CD4-positive, alpha-beta T cell treated with Interleukin-21 for 1 hour (primary cell): ENCODE data around the gene AHRR.
"Not testable (repeated sequence)": the region's sequence is repeated elsewhere in the genome, so short reads cannot be mapped to it uniquely, and the experiment has no call there.

Experiments
- DNase-seq: peaks from one replicate; pipeline ENCODE4 v3.0.0-alpha.2; 2020

Gene AHRR

GRCh38 chr5:321230-321725 is at the start of gene AHRR:
Gene AHRR, plus strand, starts transcription at chr5:321714. Its CDS starts 22,189 bp downstream, at chr5:343903.
- DNase-seq, result peak; percentile 22

GRCh38 chr5:271828-272167 is 49.7 kb upstream of the AHRR start:
- not testable (repeated sequence) for DNase-seq

GRCh38 chr5:273091-273490 is 48.4 kb upstream of the AHRR start:
- DNase-seq, result not testable (repeated sequence)

- DNase-seq, result not testable (repeated sequence)
Measured at GRCh38 chr5:273491-273890, 48.0 kb upstream of the AHRR start.

- not testable (repeated sequence) for DNase-seq
Measured at GRCh38 chr5:274346-274745, 47.2 kb upstream of the AHRR start.

GRCh38 chr5:278646-279045 is 42.9 kb upstream of the AHRR start:
- DNase-seq, result no peak

- DNase-seq, result not testable (repeated sequence)
Measured at GRCh38 chr5:279051-279665, 42.4 kb upstream of the AHRR start.

GRCh38 chr5:285991-286557 is 35.4 kb upstream of the AHRR start:
- no peak for DNase-seq

GRCh38 chr5:290200-290599 is 31.3 kb upstream of the AHRR start:
- not testable (repeated sequence) for DNase-seq

- DNase-seq, result not testable (repeated sequence)
Measured at GRCh38 chr5:291345-291744, 30.2 kb upstream of the AHRR start.

- not testable (repeated sequence) for DNase-seq
Measured at GRCh38 chr5:294788-295187, 26.7 kb upstream of the AHRR start.

- not testable (repeated sequence) for DNase-seq
Measured at GRCh38 chr5:296207-296606, 25.3 kb upstream of the AHRR start.

GRCh38 chr5:296954-297353 is 24.6 kb upstream of the AHRR start:
- DNase-seq, result peak; percentile 13

- not testable (repeated sequence) for DNase-seq
Measured at GRCh38 chr5:297448-297847, 24.1 kb upstream of the AHRR start.

- not testable (repeated sequence) for DNase-seq
Measured at GRCh38 chr5:297991-298736, 23.4 kb upstream of the AHRR start.

- DNase-seq, result no peak
Measured at GRCh38 chr5:298737-299125, 22.8 kb upstream of the AHRR start.

- not testable (repeated sequence) for DNase-seq
Measured at GRCh38 chr5:299921-300320, 21.6 kb upstream of the AHRR start.

- not testable (repeated sequence) for DNase-seq
Measured at GRCh38 chr5:300691-301435, 20.7 kb upstream of the AHRR start.

- not testable (repeated sequence) for DNase-seq
Measured at GRCh38 chr5:302416-302815, 19.1 kb upstream of the AHRR start.

GRCh38 chr5:302966-303365 is 18.5 kb upstream of the AHRR start:
- no peak for DNase-seq

GRCh38 chr5:303741-304140 is 17.8 kb upstream of the AHRR start:
- DNase-seq, result not testable (repeated sequence)

GRCh38 chr5:305050-305449 is 16.5 kb upstream of the AHRR start:
- no peak for DNase-seq

- no peak for DNase-seq
Measured at GRCh38 chr5:305459-305858, 16.1 kb upstream of the AHRR start.
